HG02943 (cell line): ENCODE data around the gene TBX4.

ENCODE experiments used
- ATAC-seq: cut with Tn5 transposase; IDR thresholded peaks from one replicate; pipeline ENCODE4 v1.9.1; 2021; ENCODE audit warnings: mild to moderate bottlenecking, low read depth, moderate library complexity; ENCODE audit not compliant: unreplicated experiment

TBX4 gene

GRCh38 chr17:61464130-61464842 lies 12.1 kb downstream of the TBX4 start:
- no peak for ATAC-seq

- no peak for ATAC-seq
Observed at GRCh38 chr17:61464843-61465180, 12.6 kb downstream of the TBX4 start.

- ATAC-seq: no peak
Observed at GRCh38 chr17:61465550-61466237, 13.5 kb downstream of the TBX4 start.

GRCh38 chr17:61466246-61466645 lies 14.0 kb downstream of the TBX4 start:
- no peak for ATAC-seq

GRCh38 chr17:61467416-61468262 lies 15.4 kb downstream of the TBX4 start:
- ATAC-seq: no peak

GRCh38 chr17:61468263-61468907 lies 16.2 kb downstream of the TBX4 start:
- no peak for ATAC-seq

GRCh38 chr17:61469474-61469873 lies 17.3 kb downstream of the TBX4 start:
- ATAC-seq: no peak

GRCh38 chr17:61469949-61470348 lies 17.7 kb downstream of the TBX4 start:
- no peak for ATAC-seq

- ATAC-seq: no peak
Observed at GRCh38 chr17:61470530-61471136, 18.4 kb downstream of the TBX4 start.

GRCh38 chr17:61474235-61474927 lies 22.2 kb downstream of the TBX4 start:
- ATAC-seq: no peak

- ATAC-seq: no peak
Observed at GRCh38 chr17:61474934-61475333, 22.7 kb downstream of the TBX4 start.

GRCh38 chr17:61475726-61476125 lies 23.5 kb downstream of the TBX4 start:
- ATAC-seq: no peak

- no peak for ATAC-seq
Observed at GRCh38 chr17:61476476-61477203, 24.4 kb downstream of the TBX4 start.

GRCh38 chr17:61477204-61477834 lies 25.1 kb downstream of the TBX4 start:
- ATAC-seq: no peak

GRCh38 chr17:61478026-61478789 lies 26.0 kb downstream of the TBX4 start:
- ATAC-seq: no peak

- no peak for ATAC-seq
Observed at GRCh38 chr17:61478790-61479492, 26.7 kb downstream of the TBX4 start.
